Stimulated activated CD8-positive, alpha-beta memory T cell treated with anti-CD3 and anti-CD28 coated beads, Interleukin-15, amount 100 ng/mL, for 1 hour (primary cell): ENCODE results near the gene ANKRD9.

Experiments
- DNase-seq: peaks from one replicate; pipeline ENCODE4 v3.0.0-alpha.2; 2020; ENCODE audit warnings: low read depth

The ANKRD9 gene

GRCh38 chr14:102497998-102498677 lies 11.4 kb downstream of the ANKRD9 start:
- no peak for DNase-seq

- no peak for DNase-seq
Measured at GRCh38 chr14:102496958-102497744, 12.4 kb downstream of the ANKRD9 start.

GRCh38 chr14:102496331-102496691 lies 13.3 kb downstream of the ANKRD9 start:
- no peak for DNase-seq

- no peak for DNase-seq
Measured at GRCh38 chr14:102495491-102496330, 13.9 kb downstream of the ANKRD9 start.

GRCh38 chr14:102493585-102493984 lies 16.0 kb downstream of the ANKRD9 start:
- DNase-seq = no peak

GRCh38 chr14:102493096-102493495 lies 16.5 kb downstream of the ANKRD9 start:
- DNase-seq = no peak

GRCh38 chr14:102492531-102492910 lies 17.1 kb downstream of the ANKRD9 start:
- DNase-seq = no peak

- no peak for DNase-seq
Measured at GRCh38 chr14:102491786-102492530, 17.6 kb downstream of the ANKRD9 start.

- DNase-seq = no peak
Measured at GRCh38 chr14:102491366-102491765, 18.2 kb downstream of the ANKRD9 start.

- no peak for DNase-seq
Measured at GRCh38 chr14:102490456-102490855, 19.1 kb downstream of the ANKRD9 start.

- no peak for DNase-seq
Measured at GRCh38 chr14:102487204-102487577, 22.4 kb downstream of the ANKRD9 start.

- DNase-seq = no peak
Measured at GRCh38 chr14:102486513-102487203, 22.9 kb downstream of the ANKRD9 start.

- DNase-seq = no peak
Measured at GRCh38 chr14:102485693-102486512, 23.7 kb downstream of the ANKRD9 start.

- no peak for DNase-seq
Measured at GRCh38 chr14:102484316-102484715, 25.3 kb downstream of the ANKRD9 start.

- no peak for DNase-seq
Measured at GRCh38 chr14:102481791-102482238, 27.8 kb downstream of the ANKRD9 start.

GRCh38 chr14:102481371-102481770 lies 28.2 kb downstream of the ANKRD9 start:
- DNase-seq = no peak

- DNase-seq = no peak
Measured at GRCh38 chr14:102479777-102480176, 29.8 kb downstream of the ANKRD9 start.

- no peak for DNase-seq
Measured at GRCh38 chr14:102479107-102479506, 30.5 kb downstream of the ANKRD9 start.

GRCh38 chr14:102474934-102475333 lies 34.6 kb downstream of the ANKRD9 start:
- DNase-seq = no peak

GRCh38 chr14:102473559-102473958 lies 36.0 kb downstream of the ANKRD9 start:
- DNase-seq = no peak

- no peak for DNase-seq
Measured at GRCh38 chr14:102472791-102473150, 36.8 kb downstream of the ANKRD9 start.
